ENCODE data around the gene CASR. TPM values are rescaled to one million over a fixed set of nuclear protein-coding genes. Genes with fewer than 3 reads are reported as not detected.

CASR gene
- total RNA-seq, 2 donors from 2014 or later: 1.2 TPM; not detected in 1

- no peak overlapping the region for H3K4me3 ChIP-seq
- no peak for DNase-seq (ENCODE audit: low spot score)
- no peaks in the 10 kb centered on the region for H3K36me3 ChIP-seq
- TF ChIP-seq POLR2A (IDR thresholded peaks at IDR 0.05): no peak
- TF ChIP-seq, protein P1, sequence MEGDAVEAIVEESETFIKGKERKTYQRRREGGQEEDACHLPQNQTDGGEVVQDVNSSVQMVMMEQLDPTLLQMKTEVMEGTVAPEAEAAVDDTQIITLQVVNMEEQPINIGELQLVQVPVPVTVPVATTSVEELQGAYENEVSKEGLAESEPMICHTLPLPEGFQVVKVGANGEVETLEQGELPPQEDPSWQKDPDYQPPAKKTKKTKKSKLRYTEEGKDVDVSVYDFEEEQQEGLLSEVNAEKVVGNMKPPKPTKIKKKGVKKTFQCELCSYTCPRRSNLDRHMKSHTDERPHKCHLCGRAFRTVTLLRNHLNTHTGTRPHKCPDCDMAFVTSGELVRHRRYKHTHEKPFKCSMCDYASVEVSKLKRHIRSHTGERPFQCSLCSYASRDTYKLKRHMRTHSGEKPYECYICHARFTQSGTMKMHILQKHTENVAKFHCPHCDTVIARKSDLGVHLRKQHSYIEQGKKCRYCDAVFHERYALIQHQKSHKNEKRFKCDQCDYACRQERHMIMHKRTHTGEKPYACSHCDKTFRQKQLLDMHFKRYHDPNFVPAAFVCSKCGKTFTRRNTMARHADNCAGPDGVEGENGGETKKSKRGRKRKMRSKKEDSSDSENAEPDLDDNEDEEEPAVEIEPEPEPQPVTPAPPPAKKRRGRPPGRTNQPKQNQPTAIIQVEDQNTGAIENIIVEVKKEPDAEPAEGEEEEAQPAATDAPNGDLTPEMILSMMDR (IDR thresholded peaks at IDR 0.05): no peak
- no peak for TF ChIP-seq POLR2AphosphoS5 (IDR thresholded peaks at IDR 0.05)
- intact Hi-C loops (cut with DNase I): no loop called here
- H3K27me3 ChIP-seq (replicated peaks; ENCODE audit: insufficient read depth): no peaks in the 10 kb centered on the region
- H3K4me1 ChIP-seq (replicated peaks): no peaks in the 10 kb centered on the region
- no peak overlapping the region for H3K27ac ChIP-seq
- no peaks in the 10 kb centered on the region for H3K9me3 ChIP-seq
- WGBS: 86% methylated on average over 1 of the region's 1 CpG
These were observed 70.1 kb downstream of the CASR start for GRCh38 chr3:122253581-122253980.

DNA sequence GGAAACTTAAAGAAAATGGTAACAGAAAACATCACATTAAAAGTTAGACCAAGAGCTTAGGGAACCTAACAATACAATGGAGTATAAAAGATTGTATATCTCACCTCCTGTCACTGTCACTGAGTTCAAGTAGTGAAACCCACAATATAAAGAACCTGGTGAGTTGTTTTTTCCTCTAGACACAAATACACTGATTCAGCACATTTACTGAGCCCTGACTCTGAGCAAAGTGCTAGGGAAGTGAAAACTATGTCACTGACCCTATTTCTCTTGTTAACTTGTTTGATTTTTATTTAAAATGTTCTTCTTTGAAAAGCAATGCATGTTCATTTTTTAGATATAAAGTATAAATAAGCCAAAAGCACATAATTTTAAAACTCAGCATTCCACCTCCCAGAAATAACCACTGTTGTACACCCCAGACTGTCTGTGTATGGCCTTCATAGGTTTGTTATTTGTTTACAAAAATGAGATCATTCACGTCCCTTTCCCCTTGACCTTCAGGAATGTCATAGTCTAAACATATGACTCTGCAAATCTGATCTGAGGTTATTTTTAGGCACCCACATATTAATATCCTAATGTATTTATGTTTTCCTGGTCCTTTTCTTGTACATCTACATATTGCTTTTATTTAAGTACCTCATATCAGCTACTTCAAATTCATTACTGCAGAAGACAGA, 72.4 kb downstream of the CASR start:
- intact Hi-C loops (cut with DNase I): no loop called here
- DNase-seq (ENCODE audit: low spot score): no peak
- WGBS: 43% methylated on average over 1 of the region's 1 CpG
- no peaks in the 10 kb centered on the region for H3K9me3 ChIP-seq
- TF ChIP-seq POLR2AphosphoS5 (IDR thresholded peaks at IDR 0.05) (no peak), POLR2A (IDR thresholded peaks at IDR 0.05) (no peak)
- TF ChIP-seq, protein P1 (IDR thresholded peaks at IDR 0.05): no peak
- no peak overlapping the region for H3K4me3 ChIP-seq
- H3K27ac ChIP-seq: no peak overlapping the region
- H3K36me3 ChIP-seq: no peaks in the 10 kb centered on the region
- H3K4me1 ChIP-seq (replicated peaks): no peaks in the 10 kb centered on the region
- H3K27me3 ChIP-seq (replicated peaks; ENCODE audit: insufficient read depth): no peaks in the 10 kb centered on the region

GRCh38 chr3:122257644-122258364, 74.3 kb downstream of the CASR start:
- intact Hi-C loops (cut with DNase I): no loop called here
- H3K4me1 ChIP-seq (replicated peaks): no peaks in the 10 kb centered on the region
- no peaks in the 10 kb centered on the region for H3K36me3 ChIP-seq
- 70% methylated on average over 7 of the region's 7 CpGs for WGBS
- no peak overlapping the region for H3K27ac ChIP-seq
- TF ChIP-seq POLR2A (IDR thresholded peaks at IDR 0.05): no peak
- no peaks in the 10 kb centered on the region for H3K9me3 ChIP-seq
- H3K27me3 ChIP-seq (replicated peaks; ENCODE audit: insufficient read depth): no peaks in the 10 kb centered on the region
- DNase-seq (ENCODE audit: low spot score): no peak
- no peak overlapping the region for H3K4me3 ChIP-seq

GRCh38 chr3:122258757-122259371, 75.4 kb downstream of the CASR start:
- H3K27ac ChIP-seq: no peak overlapping the region
- no peaks in the 10 kb centered on the region for H3K36me3 ChIP-seq
- intact Hi-C loops (cut with DNase I): no loop called here
- no peaks in the 10 kb centered on the region for H3K27me3 ChIP-seq (replicated peaks; ENCODE audit: insufficient read depth)
- 16% methylated on average over 7 of the region's 7 CpGs for WGBS
- peak; percentile 21 for DNase-seq (ENCODE audit: low spot score)
- no peaks in the 10 kb centered on the region for H3K4me1 ChIP-seq (replicated peaks)
- no peak for TF ChIP-seq POLR2A (IDR thresholded peaks at IDR 0.05)
- no peak for TF ChIP-seq POLR2AphosphoS5 (IDR thresholded peaks at IDR 0.05)
- TF ChIP-seq, protein P1 (IDR thresholded peaks at IDR 0.05): peak in 3 of 4 experiments; percentile 37 to 68 (median 51)
- no peak overlapping the region for H3K4me3 ChIP-seq
- H3K9me3 ChIP-seq: no peaks in the 10 kb centered on the region

DNA sequence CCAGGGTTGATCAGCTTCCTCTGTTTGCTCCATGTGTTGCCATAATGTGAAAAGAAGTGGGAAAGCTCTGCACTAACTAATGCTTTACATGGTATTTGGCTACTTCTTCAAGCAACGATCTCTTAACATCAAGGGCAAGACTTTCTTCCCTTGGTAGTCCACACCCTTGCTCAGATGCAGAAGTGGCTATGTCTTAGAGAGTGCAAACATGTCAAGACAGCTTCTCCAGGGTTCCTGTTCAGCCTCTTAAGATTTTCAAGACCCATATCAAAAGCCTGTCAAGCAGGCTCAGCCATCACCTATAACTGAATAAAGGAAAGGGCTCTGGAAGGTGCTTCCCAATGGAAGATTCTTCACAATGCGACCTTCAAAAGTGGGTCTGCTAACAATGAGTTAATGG, 76.7 kb downstream of the CASR start:
- no peaks in the 10 kb centered on the region for H3K27me3 ChIP-seq (replicated peaks; ENCODE audit: insufficient read depth)
- no peak for DNase-seq (ENCODE audit: low spot score)
- no peak overlapping the region for H3K27ac ChIP-seq
- no peaks in the 10 kb centered on the region for H3K36me3 ChIP-seq
- TF ChIP-seq POLR2AphosphoS5 (IDR thresholded peaks at IDR 0.05) (no peak), POLR2A (IDR thresholded peaks at IDR 0.05) (no peak)
- TF ChIP-seq, protein P1 (IDR thresholded peaks at IDR 0.05): no peak
- H3K4me3 ChIP-seq: no peak overlapping the region
- H3K9me3 ChIP-seq: no peaks in the 10 kb centered on the region
- intact Hi-C loops (cut with DNase I): loop anchor here (5.0 to 10.0 kb wide), 2 partner anchors 95 to 713 kb away; partner anchors contain the start of gene POLQ
- 61% methylated on average over 2 of the region's 2 CpGs for WGBS
- H3K4me1 ChIP-seq (replicated peaks): no peaks in the 10 kb centered on the region
